MCF 10A (cell line): ENCODE measurements around the gene SIGLEC5. TPM values are rescaled to one million over a fixed set of nuclear protein-coding genes. Genes with fewer than 3 reads are reported as not detected.
"Not testable (repeated sequence)": the region's sequence is repeated elsewhere in the genome, so short reads cannot be mapped to it uniquely, and the experiment has no call there.

Experiments used
- Bru-seq: library from RNA; stranded (reverse); fragments of 400-500 nt; gene quantifications from one replicate; lab custom pipeline; 2021; lab: Mats Ljungman, UMichigan
- BruChase-seq, 2 experiments: library from RNA; stranded (reverse); fragments of 400-500 nt; gene quantifications; one replicate each; lab custom pipeline; 2021; lab: Mats Ljungman, UMichigan
- BruUV-seq: library from RNA; stranded (reverse); fragments of 400-500 nt; replicated peaks from 2 replicates; lab custom pipeline; 2021; lab: Mats Ljungman, UMichigan
- CTCF ChIA-PET: fragments of 300-600 bp; sonication (Branson Sonifier 250); formaldehyde crosslinking; extraction: SDS; loops from one replicate; lab custom pipeline; 2021; ENCODE audit warnings: antibody characterized with exemption, inconsistent platforms; lab: Yijun Ruan, JAX
- POLR2A ChIA-PET: fragments of 300-600, 350-650 bp; sonication (Branson Sonifier 250); formaldehyde crosslinking; extraction: SDS; loops from one replicate; lab custom pipeline; 2020; ENCODE audit warnings: antibody characterized with exemption, inconsistent platforms; lab: Yijun Ruan, JAX
- DNase-seq: peaks from one replicate; pipeline ENCODE4 v3.0.0-alpha.2; 2018; ENCODE audit not compliant: unreplicated experiment
- H3K27ac Mint-ChIP-seq: one replicate; pipeline ENCODE4 v1.8.0; 2022; ENCODE audit warnings: mild to moderate bottlenecking, low read depth, mixed read lengths; ENCODE audit not compliant: unreplicated experiment
- H3K27me3 Mint-ChIP-seq: one replicate; pipeline ENCODE4 v1.8.0; 2022; ENCODE audit warnings: mixed read lengths; ENCODE audit not compliant: insufficient read depth, unreplicated experiment
- H3K36me3 Mint-ChIP-seq: one replicate; pipeline ENCODE4 v1.8.0; 2022; ENCODE audit warnings: mild to moderate bottlenecking, moderate library complexity, mixed read lengths; ENCODE audit not compliant: insufficient read depth, unreplicated experiment
- H3K4me1 Mint-ChIP-seq: one replicate; pipeline ENCODE4 v1.8.0; 2022; ENCODE audit warnings: mixed read lengths; ENCODE audit not compliant: insufficient read depth, unreplicated experiment
- H3K4me3 Mint-ChIP-seq: one replicate; pipeline ENCODE4 v1.8.0; 2022; ENCODE audit warnings: mild to moderate bottlenecking, moderate library complexity, mixed read lengths; ENCODE audit not compliant: unreplicated experiment
- H3K9me3 Mint-ChIP-seq: one replicate; pipeline ENCODE4 v1.8.0; 2022; ENCODE audit warnings: mixed read lengths; ENCODE audit not compliant: unreplicated experiment
- CTCF ChIP-seq: fragments of 200-600 bp; IDR thresholded peaks from one replicate; pipeline ENCODE4 v1.8.0; 2022; ENCODE audit warnings: antibody characterized with exemption, mild to moderate bottlenecking; ENCODE audit not compliant: unreplicated experiment
- intact Hi-C: fragments of 100-400 bp; cut with micrococcal nuclease; formaldehyde crosslinking; loops from 2 replicates; pipeline ENCODE4 v1.14.1; 2022
- long read RNA-seq: library from polyadenylated mRNA; stranded (forward); transcript quantifications from one replicate; pipeline ENCODE4 v2.0.0, GENCODE V29; 2022
- total RNA-seq: library from RNA; stranded (reverse); gene quantifications from 2 replicates; pipeline ENCODE4 v1.2.3, GENCODE V29; 2022

The SIGLEC5 gene
- total RNA-seq (not detected in 2 replicates), Bru-seq, nascent RNA (not detected), BruChase-seq, experiment 1, labeled RNA remaining after a 6-hour chase (not detected), BruChase-seq, experiment 2, labeled RNA remaining after a 2-hour chase (not detected)
- long read RNA-seq, result 0 reads

- H3K36me3 Mint-ChIP-seq, H3K4me1 Mint-ChIP-seq, DNase-seq, H3K27ac Mint-ChIP-seq, intact Hi-C loops, H3K4me3 Mint-ChIP-seq, H3K9me3 Mint-ChIP-seq, BruUV-seq, POLR2A ChIA-PET: not testable (repeated sequence)
- CTCF ChIA-PET, result interaction anchor here (0.6 kb wide), 1 partner anchor 475 kb away, joined by 5 read pairs; no protein-coding TSS in a partner anchor
- peaks cover 18% of the 10 kb centered on the region for H3K27me3 Mint-ChIP-seq
Observed at GRCh38 chr19:51630315-51630714, at the start of gene SIGLEC5. Gene SIGLEC5 (minus strand): TSS chr19:51630401. CDS start chr19:51630335, 66 bp downstream.

GRCh38 chr19:51676566-51677083 is 46.4 kb upstream of the SIGLEC5 start:
- Mint-ChIP-seq H3K27ac (no peak overlapping the region), H3K36me3 (peaks cover 4% of the 10 kb centered on the region), H3K27me3 (no peaks in the 10 kb centered on the region), H3K9me3 (no peaks in the 10 kb centered on the region), H3K4me1 (no peaks in the 10 kb centered on the region), H3K4me3 (no peak overlapping the region)
- POLR2A ChIA-PET, result interaction anchor here (2.7 kb wide), 1 partner anchor 12 kb away, joined by 7 read pairs; no protein-coding TSS in a partner anchor
- no peak for DNase-seq
- intact Hi-C loops, result no loop called here
- CTCF ChIA-PET, result interaction anchor here (0.6 to 3.9 kb wide), 6 partner anchors 16 to 112 kb away, joined by 4 to 18 read pairs (median 6); no protein-coding TSS in a partner anchor
- TF ChIP-seq CTCF, result no peak
- no TSS peak for BruUV-seq

GRCh38 chr19:51675911-51676565 is 45.8 kb upstream of the SIGLEC5 start:
- peak; percentile 56 for DNase-seq
- H3K27me3 Mint-ChIP-seq, H3K9me3 Mint-ChIP-seq, H3K27ac Mint-ChIP-seq, H3K4me1 Mint-ChIP-seq, intact Hi-C loops, H3K36me3 Mint-ChIP-seq, H3K4me3 Mint-ChIP-seq, BruUV-seq: not testable (repeated sequence)
- CTCF ChIA-PET, result interaction anchor here (0.6 to 3.9 kb wide), 9 partner anchors 15 to 527 kb away, joined by 3 to 18 read pairs (median 5); no protein-coding TSS in a partner anchor
- POLR2A ChIA-PET, result interaction anchor here (2.7 kb wide), 1 partner anchor 12 kb away, joined by 7 read pairs; no protein-coding TSS in a partner anchor
- TF ChIP-seq CTCF, result peak; percentile 30

GRCh38 chr19:51668216-51668615 is 38.0 kb upstream of the SIGLEC5 start:
- POLR2A ChIA-PET, result interaction anchor here (1.0 to 2.7 kb wide), 2 partner anchors 11 to 20 kb away, joined by 3 to 23 read pairs; no protein-coding TSS in a partner anchor
- TF ChIP-seq CTCF, result no peak

More at GRCh38 chr19:51668216-51668615, 38.0 kb upstream of the SIGLEC5 start:
- CTCF ChIA-PET, result interaction anchor here (1.0 to 1.9 kb wide), 4 partner anchors 8 to 110 kb away, joined by 3 to 6 read pairs (median 5); no protein-coding TSS in a partner anchor
- Mint-ChIP-seq H3K9me3 (no peaks in the 10 kb centered on the region), H3K27ac (no peak overlapping the region), H3K27me3 (peaks cover 9% of the 10 kb centered on the region), H3K36me3 (no peaks in the 10 kb centered on the region), H3K4me3 (no peak overlapping the region), H3K4me1 (no peaks in the 10 kb centered on the region)
- no peak for DNase-seq
- intact Hi-C loops, result no loop called here
- BruUV-seq, result no TSS peak
